ENCODE results near the gene LARP1. TPM values are rescaled to one million over a fixed set of nuclear protein-coding genes. Genes with fewer than 3 reads are reported as not detected.
A peak's percentile ranks its signal among the peaks of the same experiment; 100 is the strongest.

LARP1 gene
- total RNA-seq, 2 donors from 2014 or later, result 193 to 369 TPM

- ATAC-seq (no peak), DNase-seq (ENCODE audit: low spot score) (no peak)
- Mint-ChIP-seq H3K4me1 (ENCODE audit: low read depth in 2 of 2) (peaks cover 48 to 62% of the 10 kb centered on the region in 2 donors), H3K27ac (peak overlapping the region in 1 of 2 donors; percentile 80), H3K27me3 (no peaks in the 10 kb centered on the region), H3K36me3 (peaks cover 4% of the 10 kb centered on the region), H3K9me3 (no peaks in the 10 kb centered on the region), H3K4me3 (peak overlapping the region; percentile 15)
Observed at GRCh38 chr5:154761046-154761736, 6.0 kb downstream of the LARP1 start.

- no peak for ATAC-seq
Observed at GRCh38 chr5:154762261-154762660, 7.1 kb downstream of the LARP1 start.

DNA sequence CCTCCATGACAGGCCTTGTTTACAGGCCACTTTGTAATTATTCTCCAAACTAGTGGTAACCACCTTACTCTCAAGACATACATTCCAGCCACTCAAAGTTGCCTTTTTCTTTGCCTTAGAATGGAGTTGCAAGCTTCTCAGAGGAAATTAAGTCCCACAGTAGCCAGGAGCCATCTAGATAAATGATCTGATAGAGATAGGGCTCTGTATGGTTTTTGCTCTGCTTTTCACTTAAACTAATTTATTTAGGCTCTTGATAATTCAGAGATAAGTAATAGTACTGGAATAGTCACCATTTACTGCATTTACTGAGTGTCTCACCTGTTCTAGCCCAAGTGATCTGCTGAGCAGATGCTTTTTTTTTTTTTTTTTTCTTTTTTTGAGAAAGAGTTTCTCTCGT, 7.5 kb downstream of the LARP1 start:
- Mint-ChIP-seq H3K36me3 (no peaks in the 10 kb centered on the region), H3K4me1 (ENCODE audit: low read depth in 2 of 2) (peaks cover 52 to 67% of the 10 kb centered on the region in 2 donors), H3K27me3 (no peaks in the 10 kb centered on the region), H3K27ac (no peak overlapping the region), H3K4me3 (no peak overlapping the region), H3K9me3 (no peaks in the 10 kb centered on the region)
- DNase-seq (ENCODE audit: low spot score), result no peak
- ATAC-seq, result no peak

More at GRCh38 chr5:154762261-154762660, 7.1 kb downstream of the LARP1 start:
- DNase-seq (ENCODE audit: low spot score), result no peak
- no peak overlapping the region for H3K27ac Mint-ChIP-seq
- H3K9me3 Mint-ChIP-seq, result no peaks in the 10 kb centered on the region
- H3K27me3 Mint-ChIP-seq, result no peaks in the 10 kb centered on the region
- peaks cover 4% of the 10 kb centered on the region for H3K36me3 Mint-ChIP-seq
- H3K4me3 Mint-ChIP-seq, result no peak overlapping the region
- H3K4me1 Mint-ChIP-seq (ENCODE audit: low read depth in 2 of 2), result peaks cover 51 to 66% of the 10 kb centered on the region in 2 donors

- no peak overlapping the region for H3K27ac Mint-ChIP-seq
- no peaks in the 10 kb centered on the region for H3K27me3 Mint-ChIP-seq
- DNase-seq (ENCODE audit: low spot score) (no peak), ATAC-seq (no peak)
- no peak overlapping the region for H3K4me3 Mint-ChIP-seq
- H3K9me3 Mint-ChIP-seq, result no peaks in the 10 kb centered on the region
- H3K36me3 Mint-ChIP-seq, result no peaks in the 10 kb centered on the region
- peaks cover 56 to 62% of the 10 kb centered on the region in 2 donors for H3K4me1 Mint-ChIP-seq (ENCODE audit: low read depth in 2 of 2)
Observed at GRCh38 chr5:154764967-154765366, 9.8 kb downstream of the LARP1 start.

- no peaks in the 10 kb centered on the region for H3K9me3 Mint-ChIP-seq
- peak overlapping the region; percentile 4 to 18 for H3K27ac Mint-ChIP-seq
- no peaks in the 10 kb centered on the region for H3K36me3 Mint-ChIP-seq
- ATAC-seq, result no peak
- peaks cover 57 to 64% of the 10 kb centered on the region in 2 donors for H3K4me1 Mint-ChIP-seq (ENCODE audit: low read depth in 2 of 2)
- H3K4me3 Mint-ChIP-seq, result no peak overlapping the region
- no peaks in the 10 kb centered on the region for H3K27me3 Mint-ChIP-seq
- DNase-seq (ENCODE audit: low spot score), result no peak
Observed at GRCh38 chr5:154765396-154765925, 10.3 kb downstream of the LARP1 start.

DNA sequence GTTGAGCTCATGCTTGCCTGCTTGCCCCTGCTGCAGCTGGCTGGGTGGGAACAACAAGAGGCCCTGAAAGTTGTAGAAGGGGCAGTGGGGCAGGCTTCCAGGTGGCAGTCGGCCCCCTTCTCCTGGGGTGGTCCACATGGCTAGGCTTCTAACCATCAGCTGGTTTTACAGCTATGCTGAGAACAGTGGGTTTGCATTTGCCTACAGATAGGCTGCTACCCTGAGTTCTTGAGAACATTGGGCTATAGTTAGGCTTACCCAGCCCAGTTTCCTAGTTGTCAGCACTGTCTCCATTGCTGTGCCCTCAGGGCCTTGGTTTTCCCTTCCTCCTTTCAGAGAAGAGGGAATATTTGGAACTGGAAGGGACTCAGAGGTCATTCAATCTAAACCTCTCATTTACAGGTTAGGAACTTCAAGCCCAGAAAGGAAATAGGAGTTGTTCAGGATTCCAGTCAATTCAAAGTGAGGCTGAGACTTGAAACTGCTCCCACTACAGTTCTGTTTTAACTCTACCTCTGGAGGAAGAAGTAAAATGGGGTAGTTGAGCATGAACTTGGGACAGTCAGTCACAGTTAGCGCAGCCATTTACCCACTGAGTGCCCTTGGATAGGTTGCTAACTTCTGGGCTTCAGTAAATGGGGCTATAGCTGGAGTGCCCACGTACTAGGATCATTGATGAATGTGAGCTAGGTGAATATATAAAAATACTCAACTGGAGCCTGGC, 11.5 kb downstream of the LARP1 start:
- Mint-ChIP-seq H3K4me3 (no peak overlapping the region), H3K36me3 (no peaks in the 10 kb centered on the region), H3K9me3 (no peaks in the 10 kb centered on the region), H3K4me1 (ENCODE audit: low read depth in 2 of 2) (peaks cover 47 to 54% of the 10 kb centered on the region in 2 donors), H3K27me3 (no peaks in the 10 kb centered on the region), H3K27ac (peak overlapping the region in 1 of 2 donors; percentile 72)
- ATAC-seq, result no peak
- DNase-seq (ENCODE audit: low spot score), result no peak

GRCh38 chr5:154767576-154767975, 12.4 kb downstream of the LARP1 start:
- DNase-seq (ENCODE audit: low spot score), result no peak
- Mint-ChIP-seq H3K9me3 (no peaks in the 10 kb centered on the region), H3K4me1 (ENCODE audit: low read depth in 2 of 2) (peaks cover 46 to 51% of the 10 kb centered on the region in 2 donors), H3K27me3 (no peaks in the 10 kb centered on the region), H3K36me3 (no peaks in the 10 kb centered on the region), H3K27ac (peak overlapping the region in 1 of 2 donors; percentile 3), H3K4me3 (peak overlapping the region; percentile 3)
- no peak for ATAC-seq

GRCh38 chr5:154768207-154768606, 13.0 kb downstream of the LARP1 start:
- no peak for DNase-seq (ENCODE audit: low spot score)
- Mint-ChIP-seq H3K27me3 (no peaks in the 10 kb centered on the region), H3K27ac (no peak overlapping the region), H3K36me3 (no peaks in the 10 kb centered on the region), H3K9me3 (no peaks in the 10 kb centered on the region), H3K4me3 (no peak overlapping the region), H3K4me1 (ENCODE audit: low read depth in 2 of 2) (peaks cover 50% of the 10 kb centered on the region in 2 donors)
- no peak for ATAC-seq

DNA sequence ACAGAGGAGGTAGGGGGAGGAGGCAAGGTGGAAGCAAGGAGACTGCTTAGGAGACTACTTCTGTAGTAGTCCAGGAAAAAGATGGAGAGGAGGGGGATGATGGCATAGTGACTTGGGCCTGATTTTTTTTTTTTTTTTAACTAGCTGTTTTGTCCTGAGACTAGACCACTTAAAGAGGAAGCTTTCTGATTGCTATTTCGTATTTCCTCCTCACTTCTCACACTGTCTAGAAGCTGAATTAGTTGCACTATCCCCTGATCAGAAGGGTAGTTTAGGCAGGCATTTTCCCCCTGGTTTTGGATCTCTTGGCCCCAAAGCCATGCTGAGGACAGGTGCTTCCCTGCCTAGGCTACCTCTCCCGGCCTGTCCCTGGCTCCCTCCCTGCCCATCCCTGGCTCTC, 14.9 kb downstream of the LARP1 start:
- Mint-ChIP-seq H3K9me3 (no peaks in the 10 kb centered on the region), H3K27ac (peak overlapping the region; percentile 10 to 32), H3K27me3 (no peaks in the 10 kb centered on the region), H3K4me1 (ENCODE audit: low read depth in 2 of 2) (peaks cover 51 to 56% of the 10 kb centered on the region in 2 donors), H3K36me3 (no peaks in the 10 kb centered on the region), H3K4me3 (no peak overlapping the region)
- ATAC-seq, result no peak
- DNase-seq (ENCODE audit: low spot score), result no peak

DNA sequence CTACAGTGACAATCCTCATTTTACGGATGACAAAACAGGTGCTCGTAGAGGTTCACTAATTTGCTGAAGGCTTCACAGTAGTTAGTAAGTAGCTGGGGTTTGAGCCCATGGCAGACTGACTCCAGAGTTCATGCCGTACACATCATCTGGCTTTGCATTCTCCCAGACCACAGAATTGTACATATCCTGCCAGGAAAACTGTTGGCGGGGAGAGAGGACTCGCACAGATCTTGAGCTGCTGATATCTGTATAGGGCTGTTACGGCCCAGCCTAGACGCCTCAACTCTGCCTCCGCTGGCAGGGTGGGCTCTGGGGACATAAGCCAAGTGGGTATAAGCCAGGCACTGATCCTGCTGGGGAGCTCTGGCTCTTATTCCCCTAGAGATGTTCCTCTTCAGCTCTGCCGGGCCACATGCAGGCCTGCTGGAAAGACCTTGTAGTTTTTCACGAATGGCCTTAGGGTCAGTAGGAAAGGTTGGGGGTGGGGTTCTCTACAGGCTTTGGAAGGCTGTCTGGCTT, 16.3 kb downstream of the LARP1 start:
- peaks cover 39 to 50% of the 10 kb centered on the region in 2 donors for H3K4me1 Mint-ChIP-seq (ENCODE audit: low read depth in 2 of 2)
- H3K4me3 Mint-ChIP-seq, result no peak overlapping the region
- no peaks in the 10 kb centered on the region for H3K36me3 Mint-ChIP-seq
- H3K27me3 Mint-ChIP-seq, result no peaks in the 10 kb centered on the region
- H3K9me3 Mint-ChIP-seq, result no peaks in the 10 kb centered on the region
- ATAC-seq, result no peak
- H3K27ac Mint-ChIP-seq, result no peak overlapping the region
- DNase-seq (ENCODE audit: low spot score), result no peak

DNA sequence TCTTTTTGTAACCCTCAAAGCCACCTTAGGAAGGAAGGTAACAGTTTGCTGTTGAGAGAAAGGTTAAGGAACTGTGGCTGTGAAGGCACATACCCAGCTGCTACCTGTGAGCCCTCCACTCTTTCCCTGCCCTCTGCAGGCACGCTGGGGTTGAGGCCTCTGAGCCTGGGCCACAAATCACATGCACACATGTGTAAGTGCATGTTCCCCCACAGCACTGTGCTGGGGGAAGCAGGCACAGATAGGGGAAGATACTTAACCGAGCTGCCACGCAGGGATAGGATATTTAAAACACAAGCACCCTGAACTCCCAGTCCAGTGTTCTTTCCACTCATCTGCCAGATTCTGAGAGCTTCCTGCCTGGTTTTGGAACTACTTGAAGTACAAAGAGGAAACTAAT, 18.1 kb downstream of the LARP1 start:
- peaks cover 24 to 35% of the 10 kb centered on the region in 2 donors for H3K4me1 Mint-ChIP-seq (ENCODE audit: low read depth in 2 of 2)
- no peak overlapping the region for H3K4me3 Mint-ChIP-seq
- ATAC-seq, result no peak
- H3K9me3 Mint-ChIP-seq, result no peaks in the 10 kb centered on the region
- DNase-seq (ENCODE audit: low spot score), result no peak
- H3K27me3 Mint-ChIP-seq, result no peaks in the 10 kb centered on the region
- peak overlapping the region in 1 of 2 donors; percentile 35 for H3K27ac Mint-ChIP-seq
- no peaks in the 10 kb centered on the region for H3K36me3 Mint-ChIP-seq

DNA sequence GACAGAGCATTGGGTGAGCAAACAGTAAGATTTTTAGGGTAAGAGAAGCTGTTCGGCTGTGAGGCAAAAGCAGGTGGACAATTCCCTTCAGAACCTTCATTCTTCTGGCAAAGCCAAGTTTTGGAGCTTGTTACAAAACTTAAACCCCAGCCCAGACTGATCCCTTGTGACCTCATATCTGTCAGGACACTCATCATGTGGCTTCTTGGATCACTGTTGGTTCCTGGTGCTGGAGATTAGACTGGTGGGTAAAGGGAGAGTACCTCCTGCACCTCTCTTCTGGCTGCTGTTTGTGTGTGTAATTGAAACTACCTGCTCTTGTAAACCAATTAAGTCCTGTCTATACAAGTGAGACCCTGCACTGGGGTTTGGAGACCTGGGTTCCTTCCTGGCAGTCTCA, 21.0 kb downstream of the LARP1 start:
- Mint-ChIP-seq H3K27me3 (no peaks in the 10 kb centered on the region), H3K9me3 (no peaks in the 10 kb centered on the region), H3K4me1 (ENCODE audit: low read depth in 2 of 2) (peaks cover 6 to 24% of the 10 kb centered on the region in 2 donors), H3K27ac (no peak overlapping the region), H3K36me3 (no peaks in the 10 kb centered on the region), H3K4me3 (no peak overlapping the region)
- no peak for ATAC-seq
- no peak for DNase-seq (ENCODE audit: low spot score)

GRCh38 chr5:154778534-154778933, 23.4 kb downstream of the LARP1 start:
- Mint-ChIP-seq H3K36me3 (no peaks in the 10 kb centered on the region), H3K27me3 (no peaks in the 10 kb centered on the region), H3K4me3 (no peak overlapping the region), H3K27ac (no peak overlapping the region), H3K4me1 (ENCODE audit: low read depth in 2 of 2) (peaks cover 20 to 34% of the 10 kb centered on the region in 2 donors), H3K9me3 (no peaks in the 10 kb centered on the region)
- ATAC-seq (no peak), DNase-seq (ENCODE audit: low spot score) (no peak)

GRCh38 chr5:154779105-154779504, 23.9 kb downstream of the LARP1 start:
- no peaks in the 10 kb centered on the region for H3K9me3 Mint-ChIP-seq
- no peaks in the 10 kb centered on the region for H3K27me3 Mint-ChIP-seq
- no peaks in the 10 kb centered on the region for H3K36me3 Mint-ChIP-seq
- ATAC-seq (no peak), DNase-seq (ENCODE audit: low spot score) (no peak)
- H3K4me1 Mint-ChIP-seq (ENCODE audit: low read depth in 2 of 2), result peaks cover 25 to 38% of the 10 kb centered on the region in 2 donors
- H3K4me3 Mint-ChIP-seq, result no peak overlapping the region
- H3K27ac Mint-ChIP-seq, result peak overlapping the region in 1 of 2 donors; percentile 33
